NCI-H2227 (cell line): Measurements from ENCODE around the gene PDHX.

Source experiments
- DNase-seq: peaks from one replicate; lab custom pipeline; 2025; ENCODE audit not compliant: unreplicated experiment; lab: John Stamatoyannopoulos, UW

PDHX gene

GRCh38 chr11:34988294-34989255 lies 72.2 kb downstream of the PDHX start:
- DNase-seq = no peak

- DNase-seq = no peak
Measured at GRCh38 chr11:34990916-34991315, 74.5 kb downstream of the PDHX start.

GRCh38 chr11:34994854-34995253 lies 78.4 kb downstream of the PDHX start:
- DNase-seq = no peak

- no peak for DNase-seq
Measured at GRCh38 chr11:34996958-34997357, 80.5 kb downstream of the PDHX start.

GRCh38 chr11:34997952-34998528 lies 81.6 kb downstream of the PDHX start:
- DNase-seq = no peak

- no peak for DNase-seq
Measured at GRCh38 chr11:34999453-34999852, 83.0 kb downstream of the PDHX start.

GRCh38 chr11:35003186-35003585 lies 86.8 kb downstream of the PDHX start:
- no peak for DNase-seq

GRCh38 chr11:35003658-35004057 lies 87.2 kb downstream of the PDHX start:
- DNase-seq = no peak

- DNase-seq = no peak
Measured at GRCh38 chr11:35005141-35005780, 88.8 kb downstream of the PDHX start.

GRCh38 chr11:35006389-35007128 lies 90.1 kb downstream of the PDHX start:
- DNase-seq = no peak

- no peak for DNase-seq
Measured at GRCh38 chr11:35007277-35007676, 90.9 kb downstream of the PDHX start.

- DNase-seq = peak; percentile 20
Measured at GRCh38 chr11:35009191-35009943, 92.9 kb downstream of the PDHX start.

- no peak for DNase-seq
Measured at GRCh38 chr11:35009944-35010342, 93.5 kb downstream of the PDHX start.

GRCh38 chr11:35010654-35011053 lies 94.2 kb downstream of the PDHX start:
- no peak for DNase-seq

GRCh38 chr11:35011389-35011788 lies 95.0 kb downstream of the PDHX start:
- DNase-seq = no peak

- DNase-seq = no peak
Measured at GRCh38 chr11:35011944-35012343, 95.5 kb downstream of the PDHX start.

- DNase-seq = no peak
Measured at GRCh38 chr11:35012467-35013191, 96.2 kb downstream of the PDHX start.

- no peak for DNase-seq
Measured at GRCh38 chr11:35013514-35014233, 97.3 kb downstream of the PDHX start.

- DNase-seq = no peak
Measured at GRCh38 chr11:35014346-35014745, 97.9 kb downstream of the PDHX start.
